Stimulated activated CD4-positive, alpha-beta T cell treated with anti-CD3 and anti-CD28 coated beads, Interleukin-15, amount 100 ng/mL, for 1 hour (primary cell): ENCODE data around the gene SMOC2.

Experiments used
- DNase-seq, 2 donors: peaks; one replicate each; pipeline ENCODE4 v3.0.0-alpha.2; 2020; ENCODE audit warnings: low read depth in 1 of 2, low spot score in 1 of 2

SMOC2 gene

DNA sequence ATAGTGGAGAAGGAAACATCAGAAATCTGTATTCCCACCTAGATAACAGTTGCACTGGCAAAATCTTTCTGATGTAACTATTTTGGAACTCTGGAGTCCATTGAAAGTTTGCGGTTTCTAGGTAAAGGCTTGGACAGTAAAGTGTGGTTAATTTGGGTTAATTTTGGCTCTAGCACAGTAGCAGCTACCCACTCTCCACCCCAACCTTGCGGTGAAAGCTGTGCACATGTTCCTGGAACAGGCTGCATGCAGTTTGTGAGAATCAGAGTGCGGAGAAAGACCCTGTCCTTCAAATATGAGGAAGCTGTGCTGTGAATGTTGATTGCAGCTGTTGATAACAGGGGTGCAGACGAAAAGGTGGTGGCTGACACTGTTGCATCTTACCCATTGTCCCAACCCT, 38.4 kb downstream of the SMOC2 start:
- no peak for DNase-seq

DNA sequence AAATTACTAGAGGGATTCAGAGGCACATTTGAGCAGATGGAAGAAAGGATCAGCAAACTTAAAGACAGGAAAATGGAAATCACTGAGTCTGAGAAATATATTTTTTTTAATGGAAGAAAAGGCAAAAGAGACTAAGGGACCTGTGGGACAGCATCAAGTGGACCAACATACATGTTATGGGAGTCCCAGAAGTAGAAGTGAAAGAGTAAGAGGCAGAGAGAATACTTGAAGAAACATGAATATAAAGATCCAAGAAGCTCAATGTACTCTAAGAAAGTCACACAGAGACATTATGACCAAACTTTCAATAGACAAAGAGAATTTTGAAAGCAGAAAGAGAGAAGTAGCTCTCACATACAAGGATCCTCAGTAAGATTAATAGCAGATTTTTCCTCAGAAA, 39.5 kb downstream of the SMOC2 start:
- no peak for DNase-seq

DNA sequence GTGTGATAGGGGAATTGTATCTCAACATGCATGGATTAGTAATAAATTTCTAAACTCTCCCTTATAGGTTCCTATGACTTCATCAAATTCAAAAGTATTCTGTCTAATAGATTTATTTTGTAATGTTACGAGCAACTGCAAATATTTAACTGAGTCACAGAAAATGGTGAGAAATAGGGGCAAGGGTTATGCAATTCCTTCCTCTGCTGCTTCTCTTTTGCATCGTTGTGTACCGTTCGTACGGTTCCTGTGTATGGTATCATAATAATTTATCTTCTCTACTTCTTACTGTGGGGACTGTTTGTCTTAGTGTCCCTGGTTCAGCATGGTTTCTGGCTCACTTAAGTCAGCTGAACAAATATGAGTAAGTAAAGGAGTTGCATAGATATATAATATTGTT, 44.8 kb downstream of the SMOC2 start:
- no peak for DNase-seq

DNA sequence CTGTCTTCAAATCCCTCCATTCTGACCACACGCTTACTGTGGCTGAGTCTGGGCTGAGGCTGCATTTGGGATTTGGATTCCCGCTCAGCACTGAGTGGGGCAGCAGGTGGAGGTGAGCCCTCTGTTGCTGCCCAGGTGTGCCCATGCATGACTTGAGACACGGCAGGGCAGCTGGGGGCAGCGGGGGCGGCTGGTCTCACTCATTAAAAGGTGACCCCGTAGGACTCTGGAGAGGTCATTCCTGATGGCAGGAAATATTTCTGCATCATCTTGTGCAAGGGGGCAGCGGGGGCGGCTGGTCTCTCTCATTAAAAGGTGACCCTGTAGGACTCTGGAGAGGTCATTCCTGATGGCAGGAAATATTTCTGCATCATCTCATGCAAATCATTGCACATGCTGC, 49.8 kb downstream of the SMOC2 start:
- no peak for DNase-seq

DNA sequence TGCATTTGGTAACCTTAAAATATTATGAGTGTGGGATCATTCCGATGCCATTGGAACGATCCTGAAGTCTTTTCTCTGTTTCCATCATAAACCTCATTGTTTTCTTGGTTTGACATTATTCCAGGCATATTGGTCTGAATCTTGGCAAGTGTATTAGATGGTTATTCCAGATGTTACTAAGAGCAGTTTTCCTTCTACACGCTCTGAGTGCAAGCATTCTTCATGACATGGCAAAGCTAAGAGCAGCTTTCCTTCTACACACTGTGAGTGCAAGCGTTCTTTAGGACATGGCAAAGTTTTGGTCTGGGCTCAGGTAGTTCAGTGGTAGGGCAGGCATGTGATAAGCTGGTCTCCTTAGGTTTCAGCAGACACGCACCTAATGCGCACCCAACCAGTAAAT, 53.0 kb downstream of the SMOC2 start:
- DNase-seq = no peak

DNA sequence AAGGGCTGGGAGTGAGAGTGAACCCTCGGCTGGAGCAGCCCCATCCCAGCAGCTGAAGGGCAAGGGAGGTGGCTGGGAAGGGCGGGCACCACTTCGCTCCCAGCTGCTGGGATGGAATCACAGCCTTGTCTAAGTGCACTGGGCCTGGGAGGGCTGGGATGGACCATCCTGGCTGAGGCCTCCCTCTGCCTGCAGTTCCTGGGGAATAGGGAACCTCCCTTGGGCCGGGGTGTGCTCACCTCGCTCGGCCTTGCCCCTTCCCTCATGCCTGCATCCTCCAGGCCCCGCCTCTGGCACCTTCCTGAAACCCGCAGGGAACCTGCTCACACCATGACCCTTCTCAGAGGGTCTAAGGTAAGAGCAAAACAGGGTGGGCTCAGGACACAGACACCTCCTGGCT, 53.7 kb downstream of the SMOC2 start:
- no peak for DNase-seq

DNA sequence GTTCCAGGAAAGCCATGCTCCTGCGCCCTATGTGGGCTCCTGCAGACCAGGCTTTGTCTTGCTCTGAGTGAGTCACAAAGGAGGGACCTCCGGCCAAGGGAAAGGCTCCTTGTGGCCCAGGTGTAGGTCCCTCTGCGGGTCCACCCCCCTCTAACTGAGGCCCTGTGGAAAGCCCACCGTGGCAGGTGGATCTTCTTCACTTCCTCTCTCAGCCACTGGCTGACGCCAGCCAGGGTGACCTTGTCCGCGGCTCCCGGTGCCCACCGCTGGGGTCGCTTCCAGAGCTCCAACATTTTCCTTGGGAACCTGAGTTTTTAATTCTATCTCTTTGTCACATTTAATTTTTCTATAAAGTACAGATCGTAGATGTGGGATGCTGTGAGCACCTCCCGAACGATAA, 54.1 kb downstream of the SMOC2 start:
- no peak for DNase-seq

DNA sequence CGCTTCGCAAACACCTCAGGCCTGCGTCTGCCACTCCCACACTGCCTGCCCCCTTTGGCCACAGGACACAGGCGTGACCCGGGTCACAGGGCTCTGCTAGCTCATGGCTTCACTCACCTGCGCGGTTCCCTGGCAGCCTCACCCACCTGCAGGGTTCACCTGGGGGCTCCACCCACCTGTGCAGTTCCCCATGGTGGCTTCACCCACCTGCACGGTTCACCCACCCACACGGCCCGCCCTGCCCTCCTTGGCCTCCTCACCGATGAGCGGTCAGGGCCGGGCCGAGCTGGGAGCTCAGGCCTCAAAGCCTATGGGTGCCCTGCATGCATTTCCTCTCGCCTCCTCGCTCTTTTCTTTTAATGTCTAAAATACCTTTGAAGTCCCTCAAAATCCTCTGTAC, 54.7 kb downstream of the SMOC2 start:
- DNase-seq = no peak

DNA sequence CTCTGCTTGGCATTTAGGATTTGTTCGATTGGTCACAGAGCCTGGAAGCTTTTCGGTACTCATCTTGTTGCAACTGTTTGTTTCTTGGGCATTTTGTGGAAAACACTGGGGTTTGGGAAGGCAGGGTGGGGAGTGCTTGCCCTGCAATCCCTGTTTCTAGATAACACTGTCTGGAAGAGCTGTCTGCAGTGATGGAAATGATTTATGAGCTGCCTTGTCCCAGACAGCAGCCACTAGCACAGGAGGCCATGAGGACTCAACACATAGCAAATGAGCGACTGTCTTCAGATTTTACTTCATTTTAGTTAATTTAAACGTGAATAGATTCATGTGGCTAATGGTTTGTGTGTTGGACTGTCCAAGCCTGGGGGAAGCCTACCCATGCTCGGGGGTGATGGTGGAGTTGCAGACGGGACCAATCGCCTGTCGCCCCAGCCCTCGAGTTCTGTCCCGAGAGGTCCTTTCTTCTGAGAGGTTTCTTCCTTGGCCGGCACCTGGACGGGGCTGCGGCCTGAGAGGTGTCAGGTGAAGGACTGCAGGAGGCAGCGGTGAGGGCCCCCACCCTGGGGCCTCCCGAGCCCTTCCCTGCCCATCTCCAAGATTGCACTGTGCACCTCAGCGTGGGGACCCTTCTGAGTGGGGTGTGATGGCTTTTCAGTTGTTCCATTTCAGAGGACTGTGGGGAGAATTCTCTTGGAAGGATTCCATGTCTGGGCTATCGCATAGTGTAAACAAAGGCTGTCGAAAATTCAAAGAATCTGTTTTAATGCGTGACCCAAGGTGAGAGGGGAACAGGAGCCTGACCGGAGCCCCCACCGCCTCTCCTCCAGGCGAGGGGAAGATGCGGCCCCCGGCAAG, 55.4 kb downstream of the SMOC2 start:
- DNase-seq = no peak

DNA sequence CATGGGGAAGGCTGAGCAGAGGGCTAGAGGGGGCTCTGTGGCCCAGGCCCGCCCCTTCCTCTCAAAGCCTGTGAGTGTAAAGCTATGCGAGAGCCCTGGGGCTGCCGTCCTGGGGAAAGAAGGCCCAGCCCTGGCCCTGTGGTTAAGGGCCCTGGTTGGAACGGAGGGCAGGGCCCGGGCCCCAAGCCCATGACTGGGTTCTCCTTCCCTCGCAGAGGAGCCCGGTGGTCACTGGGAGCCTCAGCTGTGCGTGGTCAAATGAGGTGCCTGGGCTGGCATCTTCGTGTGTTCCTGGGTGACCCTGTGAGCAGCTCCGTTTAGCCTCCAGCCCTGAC, 56.0 kb downstream of the SMOC2 start:
- DNase-seq = no peak

DNA sequence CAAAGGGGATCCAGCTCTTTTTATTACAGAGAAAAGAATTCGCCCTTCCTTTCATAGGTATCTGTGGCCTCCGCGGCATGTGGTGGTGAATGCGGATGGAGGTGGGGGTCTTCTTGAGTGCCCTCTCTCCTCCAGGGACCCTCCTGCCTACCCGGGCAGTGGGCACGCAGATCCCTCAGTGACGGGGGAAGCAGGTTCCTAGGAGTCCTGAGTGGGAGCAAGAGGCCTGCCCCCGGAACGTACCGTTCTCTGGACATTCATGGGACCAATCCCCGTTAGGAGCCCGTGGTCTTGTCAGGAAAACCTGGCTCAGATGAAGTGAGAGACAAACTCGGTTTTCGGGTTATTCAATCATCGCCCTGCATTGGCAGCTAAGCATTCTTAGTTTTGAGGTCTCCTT, 56.4 kb downstream of the SMOC2 start:
- no peak for DNase-seq

DNA sequence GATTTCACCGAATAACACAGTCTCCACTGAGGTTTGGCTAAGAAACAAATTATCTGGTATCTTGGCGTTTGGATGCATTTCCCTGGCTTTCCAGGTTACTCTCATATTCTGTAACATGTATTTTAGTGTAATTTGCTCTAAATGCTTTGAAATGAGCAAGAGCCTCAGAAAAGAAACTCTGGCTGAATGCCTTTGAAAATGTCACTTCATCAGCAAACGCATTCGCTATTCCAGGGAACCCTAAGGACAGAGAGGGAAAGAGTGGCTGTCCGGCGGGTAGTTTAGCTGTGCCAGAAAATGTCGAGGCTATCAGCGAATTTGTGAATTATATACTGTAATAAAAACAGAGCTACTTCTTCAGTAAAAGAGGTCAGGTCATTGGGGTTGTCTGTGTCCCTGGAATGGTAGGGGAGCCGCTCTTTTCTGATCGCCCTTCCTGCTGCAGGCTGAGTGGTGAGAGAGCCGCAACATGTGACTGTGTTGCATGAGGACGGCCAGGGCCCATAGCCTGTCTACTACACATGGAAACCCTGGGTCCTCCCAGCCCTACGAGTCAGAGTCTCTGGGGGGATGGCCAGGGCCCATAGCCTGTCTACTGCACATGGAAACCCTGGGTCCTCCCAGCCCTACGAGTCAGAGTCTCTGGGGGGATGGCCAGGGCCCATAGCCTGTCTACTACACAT, 57.3 kb downstream of the SMOC2 start:
- DNase-seq = no peak

DNA sequence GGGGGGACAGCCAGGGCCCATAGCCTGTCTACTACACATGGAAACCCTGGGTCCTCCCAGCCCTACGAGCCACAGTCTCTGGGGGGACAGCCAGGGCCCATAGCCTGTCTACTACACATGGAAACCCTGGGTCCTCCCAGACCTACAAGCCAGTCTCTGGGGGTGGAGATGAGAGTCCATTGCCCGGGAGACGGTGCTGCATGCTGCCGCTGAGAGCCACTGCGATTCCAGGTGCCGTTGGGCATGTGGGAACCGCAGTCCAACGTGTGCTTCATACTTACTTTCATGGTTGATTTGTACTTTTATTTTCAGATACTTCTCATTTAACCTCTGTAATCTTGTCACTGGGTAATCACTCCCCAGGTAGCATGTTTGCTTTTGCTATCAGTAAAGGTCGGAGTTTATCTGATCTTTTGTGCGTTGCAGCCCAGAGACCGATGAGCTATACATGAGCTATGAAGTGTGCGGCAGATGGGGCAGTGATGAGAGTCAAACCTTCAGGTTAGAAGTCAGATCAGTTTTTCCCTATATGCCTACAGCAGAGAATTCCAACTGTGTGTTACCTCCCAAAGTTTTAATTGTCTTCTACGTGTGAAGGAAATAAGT, 58.2 kb downstream of the SMOC2 start:
- DNase-seq = no peak

DNA sequence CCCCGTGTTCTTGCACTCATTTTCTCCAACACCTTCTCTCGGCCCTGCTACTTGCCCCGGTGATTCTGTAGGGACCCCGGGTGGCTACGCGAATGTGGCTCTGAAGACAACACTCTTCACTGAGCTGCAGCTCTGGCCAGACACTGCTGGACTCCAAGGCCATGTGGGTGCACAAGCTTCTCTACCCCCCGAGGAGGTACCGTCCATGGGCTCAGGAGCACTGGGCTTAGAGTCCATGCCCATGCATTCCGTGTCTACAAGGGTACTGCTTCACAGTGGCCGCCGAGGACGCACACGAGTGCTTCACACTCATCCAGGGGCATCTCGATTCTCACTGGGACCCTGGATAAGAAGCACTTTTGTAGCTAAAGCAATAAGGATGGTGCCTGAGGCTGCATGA, 59.5 kb downstream of the SMOC2 start:
- no peak for DNase-seq

DNA sequence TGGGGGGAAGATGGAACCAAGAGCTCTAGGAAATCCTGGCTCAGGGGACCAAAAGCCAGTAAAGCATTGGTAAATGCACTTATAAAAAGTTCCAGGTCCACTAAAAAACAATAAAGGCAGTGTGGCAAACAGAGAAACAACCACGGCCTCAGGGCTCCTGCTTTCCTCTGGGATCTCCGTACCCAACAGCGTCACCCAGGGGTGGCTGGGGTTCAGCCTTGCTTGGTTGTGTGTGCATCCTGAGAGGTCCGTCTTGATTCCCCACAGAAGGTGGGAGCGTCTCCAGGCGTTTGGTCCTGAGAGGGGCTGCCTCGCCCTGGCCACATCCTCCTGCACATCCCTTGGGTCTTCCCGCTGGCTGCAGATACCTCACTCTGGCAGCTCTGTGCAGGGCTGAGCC, 60.6 kb downstream of the SMOC2 start:
- no peak for DNase-seq

DNA sequence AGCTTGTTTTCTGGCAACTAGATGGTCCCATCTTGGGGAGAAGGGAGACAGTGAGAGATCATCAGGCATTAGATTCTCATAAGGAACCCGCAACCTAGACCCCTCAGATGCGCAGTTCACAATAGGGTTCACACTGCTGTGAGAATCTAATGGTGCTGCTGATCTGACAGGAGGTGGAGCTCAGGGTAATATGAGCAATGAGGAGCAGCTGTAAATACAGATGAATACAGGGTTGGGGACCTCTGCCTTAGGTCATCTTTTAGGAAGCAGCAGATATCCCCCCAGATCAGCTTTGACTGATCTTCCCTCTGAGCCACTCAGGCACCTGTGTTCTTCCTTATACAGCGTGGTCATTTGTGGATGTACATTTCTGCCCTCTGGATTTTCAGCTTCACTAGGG, 63.4 kb downstream of the SMOC2 start:
- DNase-seq = no peak

DNA sequence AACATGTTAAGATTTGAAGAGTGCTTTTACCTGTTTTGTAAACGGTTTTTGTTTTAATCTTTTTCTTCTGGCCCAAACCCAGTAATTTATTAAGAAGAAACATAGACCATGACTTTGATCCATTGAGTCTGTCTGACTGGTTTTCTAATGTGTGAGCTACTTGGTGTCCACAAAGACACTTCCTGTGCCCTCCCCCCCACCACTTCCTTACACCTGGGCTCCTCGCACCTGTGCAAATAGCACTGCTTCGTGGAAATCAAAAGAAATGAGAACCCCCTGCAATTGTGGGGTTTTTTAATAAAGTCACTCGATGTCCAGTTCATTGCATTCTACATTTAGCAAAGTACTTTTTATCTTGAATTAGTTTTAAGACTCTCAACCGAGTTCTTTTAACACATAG, 65.5 kb downstream of the SMOC2 start:
- DNase-seq = no peak

DNA sequence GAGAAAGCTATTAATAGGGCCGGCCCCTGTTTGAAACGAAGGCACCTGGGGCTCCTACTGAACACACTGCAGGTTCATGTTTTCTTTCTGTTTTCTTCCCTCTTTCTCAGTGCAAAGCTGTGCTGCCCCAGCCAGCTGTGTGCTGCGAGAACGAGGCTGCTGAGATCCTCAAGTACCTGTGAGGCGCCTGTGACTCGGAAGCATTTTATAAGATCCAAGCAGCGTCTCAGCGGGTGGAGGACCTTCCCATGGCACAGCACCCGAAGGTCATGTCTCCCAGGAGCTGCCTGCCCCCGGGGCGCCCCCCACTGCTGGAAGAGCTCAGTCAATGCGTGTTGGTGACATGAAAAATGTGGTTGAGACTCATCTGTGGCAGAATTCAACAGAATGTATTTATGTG, 66.3 kb downstream of the SMOC2 start:
- no peak for DNase-seq

DNA sequence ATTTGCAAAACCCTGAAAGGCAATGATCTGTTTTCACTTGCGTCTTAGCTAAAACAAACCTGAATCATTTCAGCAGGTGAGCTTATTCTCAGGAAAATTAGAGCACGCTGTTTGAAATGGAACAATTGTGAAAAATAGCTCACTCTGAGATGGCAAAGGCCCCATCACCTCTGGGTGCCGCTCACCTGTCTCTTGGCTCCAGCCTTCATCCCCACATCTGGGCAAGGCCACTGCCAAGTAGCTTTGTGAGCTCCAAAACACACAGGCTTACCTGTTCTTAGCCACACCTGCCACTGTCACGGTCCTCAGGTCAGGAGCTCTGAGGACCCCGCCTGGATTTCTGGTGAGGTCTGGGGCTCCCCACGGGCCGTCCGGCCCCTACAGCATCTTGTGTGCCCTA, 66.7 kb downstream of the SMOC2 start:
- no peak for DNase-seq

DNA sequence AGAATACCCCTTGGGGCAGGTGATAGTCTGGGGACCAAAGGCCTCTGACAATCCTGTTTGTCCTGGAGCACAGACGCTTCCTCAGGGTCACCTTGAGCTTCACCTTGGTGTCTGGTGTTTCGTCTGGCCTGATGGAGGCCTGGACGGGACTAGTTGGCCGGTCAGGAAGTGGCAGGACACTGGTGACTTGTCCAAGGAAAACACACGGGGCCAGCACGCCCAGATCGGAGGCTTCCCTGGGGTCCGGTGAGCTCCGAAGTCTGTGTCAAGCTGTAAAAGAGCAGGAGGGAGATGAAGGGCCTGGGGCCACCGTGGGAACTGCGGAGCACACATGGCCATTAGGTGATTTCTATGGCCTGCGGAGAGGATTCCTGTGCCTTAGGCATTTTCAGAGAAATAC, 67.9 kb downstream of the SMOC2 start:
- no peak for DNase-seq

DNA sequence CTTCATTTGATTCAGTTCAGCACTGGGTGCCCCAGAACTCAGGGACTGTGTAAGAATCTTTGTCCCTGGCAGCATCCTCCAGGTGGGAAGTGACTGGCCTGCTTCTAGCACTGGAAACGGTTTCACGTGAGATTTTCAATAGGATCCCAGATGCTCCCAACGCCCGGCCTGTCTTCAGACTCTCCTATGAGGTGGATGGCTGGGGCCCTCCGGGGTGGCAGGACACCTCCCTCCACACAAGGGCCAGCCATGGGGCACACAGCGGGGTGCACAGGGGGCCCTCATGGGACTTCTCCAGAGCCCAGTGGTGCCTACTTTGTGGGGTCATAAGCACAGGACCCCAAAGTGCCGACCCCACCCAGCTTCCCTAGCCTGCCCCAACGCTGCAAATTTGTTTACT, 72.8 kb downstream of the SMOC2 start:
- DNase-seq = no peak

DNA sequence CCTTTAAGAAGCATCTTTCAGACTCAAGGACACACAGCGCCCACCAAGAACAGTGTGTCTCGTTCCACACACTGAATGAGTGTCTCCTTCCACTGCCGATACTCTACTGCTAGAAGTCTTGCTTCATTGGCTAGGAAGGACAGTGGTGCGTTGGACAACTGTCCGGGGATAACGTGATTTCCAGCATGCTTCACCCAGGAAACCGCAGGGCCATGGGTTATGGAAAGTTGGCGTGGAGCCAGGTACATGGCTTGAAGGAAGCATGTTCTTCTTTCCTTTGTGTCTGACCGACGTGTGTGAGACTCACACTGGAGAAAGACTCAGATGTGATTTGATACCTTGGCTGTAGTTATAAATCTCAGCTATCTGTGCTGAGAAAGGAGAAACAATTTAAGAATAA, 73.2 kb downstream of the SMOC2 start:
- no peak for DNase-seq

DNA sequence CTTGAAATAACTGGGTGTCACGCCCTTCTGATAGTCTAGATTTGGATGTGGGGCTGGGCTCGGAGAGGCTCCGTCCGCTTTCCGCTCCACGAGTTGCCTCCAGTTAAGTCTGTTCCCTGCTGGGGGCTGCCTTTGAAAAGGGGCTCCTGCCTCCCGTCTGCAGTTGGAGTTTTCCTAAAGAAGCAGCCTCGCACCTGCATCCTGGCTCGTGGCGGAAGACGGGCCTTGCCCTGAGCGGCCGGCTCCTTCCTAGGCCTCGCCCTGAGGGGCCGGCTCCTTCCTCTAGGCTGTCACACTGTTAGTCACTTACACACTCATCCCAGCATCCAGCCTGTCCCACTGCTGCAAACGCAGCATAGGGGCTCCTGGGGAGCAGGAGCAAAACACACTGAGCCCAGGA, 74.4 kb downstream of the SMOC2 start:
- no peak for DNase-seq
